Measurements from ENCODE around the gene MAD1L1.

DNA sequence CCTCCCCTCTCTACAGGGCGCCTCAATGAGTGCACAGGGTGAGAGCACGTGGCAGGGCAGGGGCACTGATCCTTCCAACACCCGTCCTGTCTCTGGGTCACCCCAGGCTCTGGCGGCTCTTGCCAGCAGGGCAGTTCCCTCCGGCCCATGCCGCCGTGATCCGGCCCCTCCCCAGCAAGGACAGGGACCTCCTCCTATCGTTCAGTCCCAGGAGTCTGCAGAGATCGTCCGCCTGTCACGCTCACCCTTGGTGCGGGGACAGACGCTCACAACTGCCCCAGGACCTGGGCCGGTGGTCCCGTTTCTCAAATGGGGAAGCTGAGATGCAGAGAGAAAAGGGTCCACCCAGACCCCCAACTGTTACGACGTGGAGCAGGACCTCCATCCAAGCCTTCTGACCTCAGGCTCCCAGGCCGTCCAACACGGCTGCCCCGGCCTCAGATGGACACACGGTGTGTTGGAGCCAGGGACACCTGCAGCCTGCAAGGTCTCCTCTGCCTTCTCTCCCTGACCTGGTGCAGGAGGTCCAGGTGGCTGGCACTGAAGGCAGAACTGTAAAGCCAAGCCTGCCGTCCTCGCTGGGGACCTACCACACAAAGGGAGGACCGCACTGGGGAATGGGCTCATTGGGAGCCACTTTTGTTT lies 313.7 kb downstream of the MAD1L1 start:
- TF ChIP-seq, protein P1, sequence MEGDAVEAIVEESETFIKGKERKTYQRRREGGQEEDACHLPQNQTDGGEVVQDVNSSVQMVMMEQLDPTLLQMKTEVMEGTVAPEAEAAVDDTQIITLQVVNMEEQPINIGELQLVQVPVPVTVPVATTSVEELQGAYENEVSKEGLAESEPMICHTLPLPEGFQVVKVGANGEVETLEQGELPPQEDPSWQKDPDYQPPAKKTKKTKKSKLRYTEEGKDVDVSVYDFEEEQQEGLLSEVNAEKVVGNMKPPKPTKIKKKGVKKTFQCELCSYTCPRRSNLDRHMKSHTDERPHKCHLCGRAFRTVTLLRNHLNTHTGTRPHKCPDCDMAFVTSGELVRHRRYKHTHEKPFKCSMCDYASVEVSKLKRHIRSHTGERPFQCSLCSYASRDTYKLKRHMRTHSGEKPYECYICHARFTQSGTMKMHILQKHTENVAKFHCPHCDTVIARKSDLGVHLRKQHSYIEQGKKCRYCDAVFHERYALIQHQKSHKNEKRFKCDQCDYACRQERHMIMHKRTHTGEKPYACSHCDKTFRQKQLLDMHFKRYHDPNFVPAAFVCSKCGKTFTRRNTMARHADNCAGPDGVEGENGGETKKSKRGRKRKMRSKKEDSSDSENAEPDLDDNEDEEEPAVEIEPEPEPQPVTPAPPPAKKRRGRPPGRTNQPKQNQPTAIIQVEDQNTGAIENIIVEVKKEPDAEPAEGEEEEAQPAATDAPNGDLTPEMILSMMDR (conservative IDR thresholded peaks at IDR 0.05): no peak
- TF ChIP-seq ZFX (IDR thresholded peaks at IDR 0.05): no peak

Measured in C4-2B (cell line).